Left lung (tissue), 10 donors: ENCODE data around the gene ACO1. TPM values are rescaled to one million over a fixed set of nuclear protein-coding genes. Genes with fewer than 3 reads are reported as not detected.
"Not testable (repeated sequence)": the region's sequence is repeated elsewhere in the genome, so short reads cannot be mapped to it uniquely, and the experiment has no call there.

Experiments
- ATAC-seq: fragments of 200-7000 bp; cut with Tn5 transposase; one replicate; pipeline ENCODE4 v1.9.1; 2020; ENCODE audit warnings: moderate library complexity
- DNase-seq, 4 donors: peaks; one replicate each; pipeline ENCODE4 v3.0.0-alpha.2; 2013 to 2020
- H3K27ac ChIP-seq, 2 donors: fragments of 200-600 bp; sonication (generic) in 1 of 2; one replicate each; pipeline versions ENCODE4 v1.5.0 to v1.8.0; 2020 to 2021
- H3K27me3 ChIP-seq, 2 donors: fragments of 200-600 bp; sonication (generic) in 1 of 2; one replicate each; pipeline versions ENCODE4 v1.5.0 to v1.8.0; 2020 to 2021
- H3K36me3 ChIP-seq, 2 donors: fragments of 200-600 bp; sonication (generic) in 1 of 2; one replicate each; pipeline versions ENCODE4 v1.5.0 to v1.8.0; 2020 to 2021
- H3K4me1 ChIP-seq, 2 donors: fragments of 200-600 bp; one replicate each; pipeline ENCODE4 v1.8.0; 2021
- H3K4me3 ChIP-seq, 2 donors: fragments of 200-600 bp; sonication (generic) in 1 of 2; one replicate each; pipeline versions ENCODE4 v1.5.0 to v1.8.0; 2020 to 2021; ENCODE audit warnings: mild to moderate bottlenecking in 1 of 2
- H3K9me3 ChIP-seq, 2 donors: fragments of 200-600 bp; sonication (generic) in 1 of 2; one replicate each; pipeline versions ENCODE4 v1.5.0 to v1.8.0; 2020 to 2021
- intact Hi-C, 2 donors: fragments of 100-400 bp; cut with DNase I; formaldehyde crosslinking; loops; one replicate each; pipeline versions ENCODE4 v1.11.2 to v1.14.2; 2022
- polyA plus RNA-seq, 6 donors: library from polyadenylated mRNA; unstranded; fragments of 120-200 nt; gene quantifications; one replicate each; pipeline ENCODE4 v1.2.1, GENCODE V29; 2013; ENCODE audit not compliant: insufficient read length in 6 of 6
- total RNA-seq, 2 donors: library from RNA; stranded (reverse); fragmentation: NEBNext Ultra II Directional; extraction: Animal tissue kit (Norgen Biotek cat#: 25700); gene quantifications; one replicate each; pipeline ENCODE4 v1.2.1, GENCODE V29; 2021
- TF ChIP-seq, protein P1 (sequence below), 2 donors: fragments of 200-600 bp; sonication (generic) in 1 of 2; IDR thresholded peaks; one replicate each; pipeline versions ENCODE4 v1.5.0 to v1.8.0; 2021; ENCODE audit warnings: antibody characterized with exemption in 2 of 2
- donor health status: DM: no; HTN: yes; CAD: no.
- donor health status: DM: no; HTN: no; CAD: no.

The ACO1 gene
- total and polyA plus RNA-seq, 8 donors = 28.6 to 45.1 (median 32.2) TPM

DNA sequence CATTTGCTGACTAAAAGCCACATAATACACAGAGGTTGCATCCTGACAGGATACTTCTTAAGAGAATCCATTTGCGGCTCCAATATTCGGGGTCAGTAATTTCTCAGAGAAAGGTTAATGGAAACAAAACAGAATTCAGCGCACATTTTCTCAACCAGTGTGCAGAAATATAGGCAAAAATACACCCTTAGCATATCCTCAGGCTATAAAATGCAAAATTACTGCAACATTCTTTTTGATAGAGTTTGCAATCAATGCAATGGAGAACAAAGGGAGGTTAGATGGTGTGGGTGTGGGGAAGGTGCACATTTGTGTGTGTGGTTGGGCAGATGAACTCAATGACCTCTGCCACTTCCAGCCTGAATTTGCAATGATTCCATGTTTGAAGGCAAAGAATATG lies 35.4 kb upstream of the ACO1 start:
- H3K36me3 ChIP-seq = no peaks in the 10 kb centered on the region
- intact Hi-C loops = no loop called here
- DNase-seq (no peak), ATAC-seq (no peak)
- H3K4me3 ChIP-seq = no peak overlapping the region
- peaks cover 0 to 5% of the 10 kb centered on the region in 2 donors for H3K4me1 ChIP-seq
- no peaks in the 10 kb centered on the region for H3K9me3 ChIP-seq
- TF ChIP-seq, protein P1, sequence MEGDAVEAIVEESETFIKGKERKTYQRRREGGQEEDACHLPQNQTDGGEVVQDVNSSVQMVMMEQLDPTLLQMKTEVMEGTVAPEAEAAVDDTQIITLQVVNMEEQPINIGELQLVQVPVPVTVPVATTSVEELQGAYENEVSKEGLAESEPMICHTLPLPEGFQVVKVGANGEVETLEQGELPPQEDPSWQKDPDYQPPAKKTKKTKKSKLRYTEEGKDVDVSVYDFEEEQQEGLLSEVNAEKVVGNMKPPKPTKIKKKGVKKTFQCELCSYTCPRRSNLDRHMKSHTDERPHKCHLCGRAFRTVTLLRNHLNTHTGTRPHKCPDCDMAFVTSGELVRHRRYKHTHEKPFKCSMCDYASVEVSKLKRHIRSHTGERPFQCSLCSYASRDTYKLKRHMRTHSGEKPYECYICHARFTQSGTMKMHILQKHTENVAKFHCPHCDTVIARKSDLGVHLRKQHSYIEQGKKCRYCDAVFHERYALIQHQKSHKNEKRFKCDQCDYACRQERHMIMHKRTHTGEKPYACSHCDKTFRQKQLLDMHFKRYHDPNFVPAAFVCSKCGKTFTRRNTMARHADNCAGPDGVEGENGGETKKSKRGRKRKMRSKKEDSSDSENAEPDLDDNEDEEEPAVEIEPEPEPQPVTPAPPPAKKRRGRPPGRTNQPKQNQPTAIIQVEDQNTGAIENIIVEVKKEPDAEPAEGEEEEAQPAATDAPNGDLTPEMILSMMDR (IDR thresholded peaks at IDR 0.05) = no peak
- H3K27ac ChIP-seq = no peak overlapping the region
- no peaks in the 10 kb centered on the region for H3K27me3 ChIP-seq

DNA sequence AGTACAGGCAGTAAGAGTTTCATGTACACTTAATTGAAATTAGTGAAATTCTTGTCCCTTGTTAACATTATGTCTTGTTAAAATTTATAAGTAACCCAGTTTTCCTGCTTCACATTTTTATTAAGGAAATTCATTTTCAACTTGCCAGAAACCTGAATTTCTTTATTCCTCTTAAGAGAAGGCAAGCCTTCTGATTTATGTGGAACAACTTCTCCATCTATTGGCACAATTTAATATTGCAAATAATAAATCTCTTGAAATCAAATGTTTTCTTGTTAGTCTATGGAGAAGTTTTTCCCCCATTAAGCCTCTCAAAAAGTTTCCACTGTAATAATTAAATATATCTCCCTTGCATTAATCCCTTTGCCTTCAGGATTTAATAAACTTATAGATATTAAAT lies 33.8 kb upstream of the ACO1 start:
- intact Hi-C loops = no loop called here
- TF ChIP-seq, protein P1 (IDR thresholded peaks at IDR 0.05) = no peak
- DNase-seq (peak in 1 of 4 donors; percentile 11), ATAC-seq (no peak)
- H3K27me3 ChIP-seq = no peaks in the 10 kb centered on the region
- H3K36me3 ChIP-seq = no peaks in the 10 kb centered on the region
- no peak overlapping the region for H3K27ac ChIP-seq
- H3K4me1 ChIP-seq = no peaks in the 10 kb centered on the region
- no peak overlapping the region for H3K4me3 ChIP-seq
- H3K9me3 ChIP-seq = no peaks in the 10 kb centered on the region

DNA sequence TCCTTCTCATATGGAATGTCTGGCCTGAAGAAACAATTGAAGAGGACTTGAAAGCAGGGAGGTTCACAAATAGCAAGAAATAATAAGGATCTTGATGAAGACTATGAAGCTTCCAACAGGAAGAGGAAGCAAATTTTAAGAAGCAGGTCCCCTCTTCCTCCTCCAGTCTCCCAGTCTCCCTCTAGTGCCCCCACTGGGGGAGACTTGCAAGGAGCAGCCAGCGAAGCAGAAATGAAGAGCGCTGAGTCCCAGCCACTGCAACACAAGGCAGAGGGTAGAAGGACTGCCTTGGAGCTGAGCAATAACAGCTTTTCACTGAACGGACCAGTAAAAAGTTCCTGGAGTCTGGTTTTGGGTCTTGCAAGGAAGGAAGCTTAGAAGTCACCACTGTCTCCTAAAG lies 32.6 kb upstream of the ACO1 start:
- no peak overlapping the region for H3K4me3 ChIP-seq
- DNase-seq (no peak), ATAC-seq (no peak)
- no peaks in the 10 kb centered on the region for H3K9me3 ChIP-seq
- H3K27ac ChIP-seq = no peak overlapping the region
- intact Hi-C loops = no loop called here
- TF ChIP-seq, protein P1 (IDR thresholded peaks at IDR 0.05) = no peak
- H3K4me1 ChIP-seq = no peaks in the 10 kb centered on the region
- no peaks in the 10 kb centered on the region for H3K27me3 ChIP-seq
- H3K36me3 ChIP-seq = no peaks in the 10 kb centered on the region

DNA sequence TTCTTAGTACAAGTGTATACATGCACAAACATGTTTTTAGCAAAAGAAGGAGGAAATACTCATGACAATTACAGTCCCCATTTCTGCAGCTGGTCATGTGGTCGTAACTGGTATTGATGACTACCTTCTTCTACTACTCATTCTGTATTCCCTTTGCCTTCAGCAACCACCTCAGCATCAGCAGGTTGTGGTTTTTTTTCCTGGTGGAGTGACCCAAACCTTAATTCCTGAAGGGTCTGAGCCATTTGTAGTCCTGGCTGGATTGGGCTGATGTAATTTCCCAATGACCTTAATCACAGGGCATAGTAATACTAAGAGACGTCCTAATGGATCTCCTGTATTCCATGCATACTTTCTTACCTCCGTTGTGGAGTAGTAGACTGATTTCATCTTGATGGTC lies 31.0 kb upstream of the ACO1 start:
- intact Hi-C loops, DNase-seq, H3K27ac ChIP-seq: not testable (repeated sequence)

DNA sequence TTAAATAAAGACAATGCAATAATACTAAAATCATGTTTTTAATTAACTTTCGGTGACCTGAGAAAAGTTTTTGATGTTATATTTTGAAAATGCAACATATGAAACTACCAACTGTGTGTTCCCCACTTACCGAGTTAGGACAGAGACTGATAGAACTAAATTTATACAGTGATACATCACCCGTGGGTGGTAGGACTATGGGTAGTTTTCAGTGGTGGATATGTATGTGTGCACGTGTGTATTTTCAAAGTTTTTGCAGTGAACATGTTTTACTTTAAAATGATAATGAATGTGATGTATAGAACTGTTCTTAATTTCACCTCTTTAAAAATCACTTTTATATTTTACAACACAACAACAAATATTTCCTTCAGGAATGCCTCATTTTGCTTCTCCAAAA lies 25.0 kb upstream of the ACO1 start:
- no peaks in the 10 kb centered on the region for H3K9me3 ChIP-seq
- TF ChIP-seq, protein P1 (IDR thresholded peaks at IDR 0.05) = no peak
- intact Hi-C loops = no loop called here

More for the DNA sequence above, 31.0 kb upstream of the ACO1 start:
- not testable (repeated sequence) for H3K27me3 ChIP-seq, ATAC-seq, H3K4me3 ChIP-seq, H3K36me3 ChIP-seq, H3K9me3 ChIP-seq, H3K4me1 ChIP-seq

DNA sequence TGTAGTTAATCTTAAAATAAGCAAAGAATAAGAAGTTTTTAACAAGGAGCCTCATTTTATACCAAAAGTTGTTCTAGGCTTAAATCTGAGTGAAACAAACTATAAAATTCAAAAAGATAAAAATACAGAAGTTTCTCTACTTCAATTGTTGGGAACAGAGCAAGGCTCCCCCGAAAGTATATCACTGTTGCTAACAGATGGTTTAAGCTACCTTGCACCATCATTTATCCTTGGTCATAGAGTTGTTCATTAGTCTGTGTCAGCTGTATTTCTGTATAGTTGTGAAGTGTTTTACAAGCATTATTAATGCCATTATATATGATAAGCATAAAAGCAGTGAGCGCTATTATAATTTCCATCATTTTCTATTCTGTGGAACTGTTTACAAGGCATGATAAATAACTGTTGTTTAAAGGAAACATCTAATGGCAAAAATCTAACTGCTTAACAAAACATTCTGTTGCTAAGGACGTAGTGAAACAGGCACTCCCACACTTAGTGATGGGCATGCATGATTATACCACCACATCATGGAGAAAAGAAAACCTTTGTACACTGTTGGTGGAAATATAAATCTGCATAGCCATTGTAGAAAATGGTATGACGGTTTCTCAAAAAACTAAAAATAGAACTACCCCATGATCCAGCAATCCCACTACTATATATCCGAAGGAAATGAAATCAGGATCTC lies 23.3 kb upstream of the ACO1 start:
- Histone ChIP-seq H3K4me3 (no peak overlapping the region), H3K27me3 (peaks cover 0 to 8% of the 10 kb centered on the region in 2 donors), H3K27ac (no peak overlapping the region), H3K36me3 (no peaks in the 10 kb centered on the region), H3K4me1 (no peaks in the 10 kb centered on the region), H3K9me3 (no peaks in the 10 kb centered on the region)
- no peak for DNase-seq
- ATAC-seq = no peak
- intact Hi-C loops = no loop called here
- TF ChIP-seq, protein P1 (IDR thresholded peaks at IDR 0.05) = no peak

More for the DNA sequence above, 25.0 kb upstream of the ACO1 start:
- no peak overlapping the region for H3K27ac ChIP-seq
- no peak overlapping the region for H3K4me3 ChIP-seq
- peaks cover 0 to 8% of the 10 kb centered on the region in 2 donors for H3K27me3 ChIP-seq
- H3K36me3 ChIP-seq = no peaks in the 10 kb centered on the region
- ATAC-seq (no peak), DNase-seq (no peak)
- H3K4me1 ChIP-seq = no peaks in the 10 kb centered on the region
